ENCODE measurements around the gene TEX2.

The TEX2 gene

GRCh38 chr17:64151016-64151368 is 112.1 kb downstream of the TEX2 start:
- in situ Hi-C loops (cut with MboI; ENCODE audit: low sequenced_read_pairs, unreplicated experiment), result no loop called here
- no peak for DNase-seq (ENCODE audit: low spot score)
- no peak for TF ChIP-seq CTCF (IDR thresholded peaks at IDR 0.05; ENCODE audit: borderline replicate concordance, control extremely low read depth, extremely low read depth, insufficient read depth, missing control alignments)

DNA sequence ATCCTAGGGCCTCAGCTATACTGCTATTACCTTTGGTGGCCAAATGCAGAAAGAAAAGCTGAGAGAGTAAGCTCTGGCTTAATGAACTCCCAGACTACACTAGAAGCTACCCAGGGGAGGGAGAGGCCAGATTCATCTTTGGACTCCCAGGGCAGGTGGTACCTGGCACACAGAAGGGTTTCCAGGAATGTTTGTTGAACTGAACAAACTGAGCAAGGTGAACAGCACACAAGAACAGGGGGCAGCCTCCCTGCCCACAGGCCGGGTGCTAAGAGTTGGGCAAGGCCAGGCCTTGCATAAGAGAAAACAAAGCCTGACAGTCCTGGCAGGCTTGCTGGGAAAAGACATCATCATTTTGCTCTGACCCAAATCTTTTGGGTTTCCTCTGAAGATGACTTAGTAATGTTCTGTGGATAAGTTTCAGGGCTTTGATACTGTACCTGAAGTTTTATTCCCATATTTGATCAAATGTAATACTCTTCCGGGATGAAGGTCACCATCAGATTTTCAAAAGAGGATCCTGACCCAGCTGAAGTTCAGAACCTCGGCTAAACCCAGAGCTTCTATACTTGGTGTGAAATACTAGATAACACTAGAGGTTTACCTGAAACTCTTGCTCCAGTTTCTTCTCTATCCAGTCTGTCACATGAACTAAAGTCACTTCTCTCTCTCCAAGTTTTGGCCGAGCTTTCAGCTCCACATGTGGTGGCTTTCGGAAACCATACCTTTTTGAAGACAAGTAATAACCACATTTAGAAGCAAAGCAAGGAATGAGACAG is 112.6 kb downstream of the TEX2 start:
- in situ Hi-C loops (cut with MboI; ENCODE audit: low sequenced_read_pairs, unreplicated experiment), result no loop called here
- no peak for TF ChIP-seq CTCF (IDR thresholded peaks at IDR 0.05; ENCODE audit: borderline replicate concordance, control extremely low read depth, extremely low read depth, insufficient read depth, missing control alignments)
- no peak for DNase-seq (ENCODE audit: low spot score)

DNA sequence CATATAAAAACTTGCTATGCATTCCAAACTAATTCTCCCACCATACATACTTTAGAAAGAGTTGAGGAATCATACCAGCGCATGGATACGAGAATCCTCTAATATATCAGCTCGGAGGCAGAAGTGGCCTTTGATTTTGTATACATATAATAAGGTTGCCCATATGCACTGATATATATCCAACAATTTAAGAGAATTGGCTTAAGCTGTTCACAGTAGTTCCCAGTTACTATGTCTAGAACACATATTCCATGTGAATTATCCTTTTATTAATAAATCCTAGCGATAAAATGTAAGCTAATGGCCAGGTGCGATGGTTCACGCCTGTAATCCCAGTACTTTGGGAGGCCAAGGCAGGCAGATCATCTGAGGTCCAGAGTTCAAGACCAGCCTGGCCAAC is 113.9 kb downstream of the TEX2 start:
- no peak for DNase-seq (ENCODE audit: low spot score)
- in situ Hi-C loops (cut with MboI; ENCODE audit: low sequenced_read_pairs, unreplicated experiment), result no loop called here
- no peak for TF ChIP-seq CTCF (IDR thresholded peaks at IDR 0.05; ENCODE audit: borderline replicate concordance, control extremely low read depth, extremely low read depth, insufficient read depth, missing control alignments)

DNA sequence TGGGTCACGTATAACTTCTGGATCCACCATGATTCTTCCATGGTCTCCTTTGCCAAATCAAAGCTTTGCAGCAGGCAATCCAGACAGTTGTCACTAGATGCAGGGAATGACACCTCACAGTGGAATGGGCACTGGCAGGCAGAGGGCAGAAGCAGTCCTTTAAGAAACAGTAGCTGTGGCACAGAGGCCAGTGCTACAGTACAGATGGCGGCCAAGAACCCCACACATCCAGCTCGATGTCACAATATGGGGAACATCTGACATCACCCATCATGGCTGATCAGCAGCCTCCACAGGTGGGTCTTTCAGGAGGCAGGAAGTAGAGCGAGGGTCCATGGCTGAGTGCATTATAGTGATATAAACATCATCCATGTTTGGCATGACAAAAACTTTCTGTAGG is 114.4 kb downstream of the TEX2 start:
- peak; percentile 21 for TF ChIP-seq CTCF (IDR thresholded peaks at IDR 0.05; ENCODE audit: borderline replicate concordance, control extremely low read depth, extremely low read depth, insufficient read depth, missing control alignments)
- in situ Hi-C loops (cut with MboI; ENCODE audit: low sequenced_read_pairs, unreplicated experiment), result no loop called here
- no peak for DNase-seq (ENCODE audit: low spot score)

DNA sequence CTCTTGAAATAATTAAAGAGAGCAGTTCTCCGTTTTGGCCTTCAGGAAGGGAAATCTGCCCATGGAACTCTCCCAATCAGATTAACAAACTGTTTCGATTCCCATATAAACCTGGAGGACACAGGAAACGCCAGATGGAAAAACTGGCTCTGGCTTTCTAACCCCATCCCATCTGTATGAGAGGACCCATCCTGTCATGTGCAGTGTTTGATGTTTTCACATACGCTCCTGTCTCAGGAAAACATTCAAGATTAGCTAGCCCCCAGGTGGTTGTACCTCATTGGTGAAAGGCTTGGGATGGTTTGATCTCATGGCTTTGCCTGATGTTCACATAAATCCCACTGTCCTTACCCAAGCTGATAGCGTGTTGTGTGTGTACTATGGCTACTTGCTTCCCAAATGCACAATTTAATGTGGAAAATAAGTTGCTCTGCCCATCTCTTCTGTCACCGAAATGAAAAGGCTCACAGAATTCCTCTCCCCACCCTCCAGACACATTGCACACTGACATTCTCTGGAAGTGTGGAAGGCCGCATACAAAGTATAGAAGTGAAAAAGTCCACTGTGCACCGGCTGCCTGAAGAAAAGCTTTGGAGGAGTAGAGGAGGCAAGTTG is 114.9 kb downstream of the TEX2 start:
- no peak for DNase-seq (ENCODE audit: low spot score)
- in situ Hi-C loops (cut with MboI; ENCODE audit: low sequenced_read_pairs, unreplicated experiment), result no loop called here
- no peak for TF ChIP-seq CTCF (IDR thresholded peaks at IDR 0.05; ENCODE audit: borderline replicate concordance, control extremely low read depth, extremely low read depth, insufficient read depth, missing control alignments)

GRCh38 chr17:64147110-64148016 is 115.7 kb downstream of the TEX2 start:
- no peak for TF ChIP-seq CTCF (IDR thresholded peaks at IDR 0.05; ENCODE audit: borderline replicate concordance, control extremely low read depth, extremely low read depth, insufficient read depth, missing control alignments)
- DNase-seq (ENCODE audit: low spot score), result no peak
- in situ Hi-C loops (cut with MboI; ENCODE audit: low sequenced_read_pairs, unreplicated experiment), result no loop called here

All from GM13976 (cell line).